Thyroid gland (tissue), 4 donors: ENCODE measurements around the gene PIK3R4.

ENCODE experiments used
- POLR2A ChIP-seq, 2 donors: fragments of 450-650 bp; IDR thresholded peaks; one replicate each; pipeline ENCODE4 v1.6.1; 2017; ENCODE audit warnings: antibody characterized with exemption in 2 of 2, mild to moderate bottlenecking in 2 of 2, moderate library complexity in 1 of 2
- TF ChIP-seq, protein P1 (sequence below), 6 experiments: fragments of 200-600 bp in 3 of 6; fragments of 450-650 bp in 3 of 6; sonication (generic) in 3 of 6; IDR thresholded peaks; one replicate each; pipeline ENCODE4 v1.5.1; 2016 to 2019; ENCODE audit warnings: antibody characterized with exemption in 6 of 6, mild to moderate bottlenecking in 2 of 6, inconsistent platforms in 1 of 6, moderate library complexity in 1 of 6

DNA sequence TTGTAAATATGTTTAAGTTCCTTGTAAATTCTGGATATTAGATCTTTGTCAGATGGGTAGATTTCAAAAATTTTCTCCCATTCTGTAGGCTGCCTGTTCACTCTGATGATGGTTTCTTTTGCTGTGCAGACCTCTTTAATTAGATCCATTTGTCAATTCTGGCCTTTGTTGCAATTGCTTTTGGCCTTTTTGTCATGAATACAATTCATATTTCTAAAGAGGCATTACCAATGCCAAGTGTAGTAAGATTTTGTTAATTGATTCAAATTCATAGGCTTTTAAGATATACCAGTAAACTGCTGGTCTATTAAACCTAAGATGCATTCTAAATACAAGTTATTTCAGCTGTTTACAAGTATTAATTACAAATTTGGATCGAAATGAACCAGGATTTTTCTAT lies 31.0 kb downstream of the PIK3R4 start:
- TF ChIP-seq, protein P1, sequence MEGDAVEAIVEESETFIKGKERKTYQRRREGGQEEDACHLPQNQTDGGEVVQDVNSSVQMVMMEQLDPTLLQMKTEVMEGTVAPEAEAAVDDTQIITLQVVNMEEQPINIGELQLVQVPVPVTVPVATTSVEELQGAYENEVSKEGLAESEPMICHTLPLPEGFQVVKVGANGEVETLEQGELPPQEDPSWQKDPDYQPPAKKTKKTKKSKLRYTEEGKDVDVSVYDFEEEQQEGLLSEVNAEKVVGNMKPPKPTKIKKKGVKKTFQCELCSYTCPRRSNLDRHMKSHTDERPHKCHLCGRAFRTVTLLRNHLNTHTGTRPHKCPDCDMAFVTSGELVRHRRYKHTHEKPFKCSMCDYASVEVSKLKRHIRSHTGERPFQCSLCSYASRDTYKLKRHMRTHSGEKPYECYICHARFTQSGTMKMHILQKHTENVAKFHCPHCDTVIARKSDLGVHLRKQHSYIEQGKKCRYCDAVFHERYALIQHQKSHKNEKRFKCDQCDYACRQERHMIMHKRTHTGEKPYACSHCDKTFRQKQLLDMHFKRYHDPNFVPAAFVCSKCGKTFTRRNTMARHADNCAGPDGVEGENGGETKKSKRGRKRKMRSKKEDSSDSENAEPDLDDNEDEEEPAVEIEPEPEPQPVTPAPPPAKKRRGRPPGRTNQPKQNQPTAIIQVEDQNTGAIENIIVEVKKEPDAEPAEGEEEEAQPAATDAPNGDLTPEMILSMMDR (IDR thresholded peaks at IDR 0.05): no peak
- no peak for TF ChIP-seq POLR2A (IDR thresholded peaks at IDR 0.05)
